HG03558 (cell line): ENCODE results near the gene ANKRD27.

Experiments
- ATAC-seq: cut with Tn5 transposase; IDR thresholded peaks from one replicate; pipeline ENCODE4 v1.9.1; 2021; ENCODE audit warnings: moderate number of reproducible peaks; ENCODE audit not compliant: unreplicated experiment; ENCODE audit errors: extremely low read depth

The ANKRD27 gene

DNA sequence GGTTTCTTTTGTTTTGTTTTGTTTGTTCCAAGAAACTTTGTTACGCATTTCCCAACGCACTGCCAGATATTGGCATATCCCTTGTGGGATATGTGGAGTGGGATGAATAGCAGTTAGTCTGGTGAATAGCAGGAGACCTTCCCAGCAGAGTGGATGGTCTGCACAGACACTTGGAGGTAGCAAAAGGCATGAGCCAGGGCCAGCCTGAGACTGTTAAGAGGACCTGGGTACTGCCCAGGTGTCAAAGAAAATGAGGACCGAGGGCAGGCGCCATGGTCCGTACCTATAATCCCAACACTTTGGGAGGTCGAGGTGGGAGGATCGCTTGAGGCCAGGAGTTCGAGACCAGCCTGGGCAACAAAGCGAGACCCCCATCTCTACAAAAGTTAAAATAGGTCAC, 107.5 kb downstream of the ANKRD27 start:
- no peak for ATAC-seq

DNA sequence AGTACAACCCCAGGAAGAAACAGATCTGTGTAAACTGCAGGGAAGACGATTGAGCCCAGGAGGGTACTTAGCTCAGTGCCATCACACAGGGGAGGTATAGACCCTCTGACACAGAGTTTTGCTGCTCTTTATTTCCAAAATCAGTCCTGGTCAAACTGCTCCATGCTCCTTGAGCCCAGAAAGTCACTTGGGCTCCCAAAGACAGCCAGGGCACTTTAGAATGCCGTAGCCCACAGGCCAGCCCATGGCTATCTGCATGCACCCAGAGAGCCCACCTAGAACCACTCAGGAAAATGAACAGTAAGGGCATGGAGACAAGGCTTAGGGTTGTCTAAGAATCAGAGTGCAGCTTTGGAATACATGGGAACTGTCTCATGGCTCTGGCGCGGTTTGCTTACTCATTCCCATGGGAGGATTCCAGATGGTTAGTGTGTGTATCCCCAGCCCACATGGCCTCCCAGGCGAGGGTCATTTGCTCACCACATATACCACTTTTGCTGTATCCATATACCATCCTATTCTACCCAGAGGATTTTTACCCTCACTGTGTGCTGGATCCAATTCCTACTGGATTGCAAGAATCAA, 108.6 kb downstream of the ANKRD27 start:
- ATAC-seq: no peak

DNA sequence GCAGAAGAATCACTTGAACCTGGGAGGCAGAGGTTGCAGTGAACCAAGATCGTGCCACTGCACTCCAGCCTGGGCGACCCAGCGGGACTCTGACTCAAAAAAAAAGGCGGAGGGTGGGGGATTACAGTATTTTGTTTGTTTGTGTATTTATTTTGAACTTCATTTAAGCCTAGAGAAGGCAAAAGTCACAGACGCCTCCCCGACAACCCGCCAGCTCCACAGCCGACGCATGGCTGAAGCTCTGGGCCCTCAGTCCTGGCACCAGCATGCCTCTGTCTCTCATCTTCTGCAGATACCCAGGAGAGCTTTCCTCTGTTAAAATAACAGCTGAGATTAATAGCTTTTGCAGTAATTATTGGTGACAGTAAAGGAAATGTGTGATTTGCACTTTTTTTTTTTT, 111.2 kb downstream of the ANKRD27 start:
- ATAC-seq: no peak

GRCh38 chr19:32558607-32559228, 116.3 kb downstream of the ANKRD27 start:
- no peak for ATAC-seq

GRCh38 chr19:32555786-32556185, 119.2 kb downstream of the ANKRD27 start:
- ATAC-seq: no peak

GRCh38 chr19:32550666-32551065, 124.3 kb downstream of the ANKRD27 start:
- no peak for ATAC-seq
